Measurements from ENCODE around the gene RPS6KA2.

The RPS6KA2 gene

GRCh38 chr6:166657531-166657930, 30.5 kb upstream of the RPS6KA2 start:
- H3K4me3 ChIP-seq (ENCODE audit: low read depth in 1 of 2, low read length in 2 of 2), result no peak overlapping the region
- H3K9me3 ChIP-seq (ENCODE audit: insufficient read depth, low read length, severe bottlenecking), result no peaks in the 10 kb centered on the region
- H3K79me2 ChIP-seq (ENCODE audit: insufficient read depth, low read length), result no peaks in the 10 kb centered on the region
- H3K9ac ChIP-seq (ENCODE audit: low read depth, low read length), result no peak overlapping the region
- H3K36me3 ChIP-seq (ENCODE audit: insufficient read depth, low read length), result no peaks in the 10 kb centered on the region
- H3K4me2 ChIP-seq (ENCODE audit: insufficient read depth, low read length), result no peak overlapping the region
- peaks cover 6% of the 10 kb centered on the region for H3K27me3 ChIP-seq (ENCODE audit: insufficient read depth, low read length, poor library complexity)
- ATAC-seq (ENCODE audit: insufficient read depth, low read depth) (no peak), DNase-seq (no peak)
- no peaks in the 10 kb centered on the region for H4K20me1 ChIP-seq (ENCODE audit: insufficient read depth, low read length)
- no peaks in the 10 kb centered on the region for H3K4me1 ChIP-seq (ENCODE audit: insufficient read depth, low read length)
- H3K27ac ChIP-seq (ENCODE audit: low read length), result no peak overlapping the region
- H2AFZ ChIP-seq (ENCODE audit: low read depth, low read length), result no peak overlapping the region
- TF ChIP-seq CTCF (IDR thresholded peaks at IDR 0.05; ENCODE audit: borderline replicate concordance, extremely low read depth, low read length, poor library complexity, severe bottlenecking) (no peak), EZH2 (IDR thresholded peaks at IDR 0.05; ENCODE audit: borderline replicate concordance, low read depth, low read length, severe bottlenecking) (no peak)

- DNase-seq, result no peak
- H3K4me1 ChIP-seq (ENCODE audit: insufficient read depth, low read length), result no peaks in the 10 kb centered on the region
- H3K4me2 ChIP-seq (ENCODE audit: insufficient read depth, low read length), result no peak overlapping the region
These were observed 29.4 kb upstream of the RPS6KA2 start for GRCh38 chr6:166656230-166657151.

GRCh38 chr6:166655713-166656229, 28.7 kb upstream of the RPS6KA2 start:
- no peak for ATAC-seq (ENCODE audit: insufficient read depth, low read depth)
- H3K9ac ChIP-seq (ENCODE audit: low read depth, low read length), result no peak overlapping the region
- H3K27ac ChIP-seq (ENCODE audit: low read length), result no peak overlapping the region
- H3K9me3 ChIP-seq (ENCODE audit: insufficient read depth, low read length, severe bottlenecking), result no peaks in the 10 kb centered on the region
- no peak overlapping the region for H3K4me2 ChIP-seq (ENCODE audit: insufficient read depth, low read length)
- H3K4me1 ChIP-seq (ENCODE audit: insufficient read depth, low read length), result no peaks in the 10 kb centered on the region
- H3K4me3 ChIP-seq (ENCODE audit: low read depth in 1 of 2, low read length in 2 of 2), result no peak overlapping the region
- TF ChIP-seq CTCF (IDR thresholded peaks at IDR 0.05; ENCODE audit: borderline replicate concordance, extremely low read depth, low read length, poor library complexity, severe bottlenecking), result no peak
- TF ChIP-seq EZH2 (IDR thresholded peaks at IDR 0.05; ENCODE audit: borderline replicate concordance, low read depth, low read length, severe bottlenecking), result no peak
- H3K79me2 ChIP-seq (ENCODE audit: insufficient read depth, low read length), result no peaks in the 10 kb centered on the region
- no peaks in the 10 kb centered on the region for H4K20me1 ChIP-seq (ENCODE audit: insufficient read depth, low read length)
- H2AFZ ChIP-seq (ENCODE audit: low read depth, low read length), result no peak overlapping the region
- no peaks in the 10 kb centered on the region for H3K36me3 ChIP-seq (ENCODE audit: insufficient read depth, low read length)
- H3K27me3 ChIP-seq (ENCODE audit: insufficient read depth, low read length, poor library complexity), result peaks cover 3% of the 10 kb centered on the region
- DNase-seq, result no peak

More at GRCh38 chr6:166656230-166657151, 29.4 kb upstream of the RPS6KA2 start:
- Histone ChIP-seq H3K4me3 (ENCODE audit: low read depth in 1 of 2, low read length in 2 of 2) (no peak overlapping the region), H4K20me1 (ENCODE audit: insufficient read depth, low read length) (no peaks in the 10 kb centered on the region), H3K9ac (ENCODE audit: low read depth, low read length) (no peak overlapping the region), H3K27ac (ENCODE audit: low read length) (no peak overlapping the region), H3K9me3 (ENCODE audit: insufficient read depth, low read length, severe bottlenecking) (no peaks in the 10 kb centered on the region), H3K79me2 (ENCODE audit: insufficient read depth, low read length) (no peaks in the 10 kb centered on the region), H3K36me3 (ENCODE audit: insufficient read depth, low read length) (no peaks in the 10 kb centered on the region), H3K27me3 (ENCODE audit: insufficient read depth, low read length, poor library complexity) (peaks cover 3% of the 10 kb centered on the region), H2AFZ (ENCODE audit: low read depth, low read length) (no peak overlapping the region)
- TF ChIP-seq EZH2 (IDR thresholded peaks at IDR 0.05; ENCODE audit: borderline replicate concordance, low read depth, low read length, severe bottlenecking) (no peak), CTCF (IDR thresholded peaks at IDR 0.05; ENCODE audit: borderline replicate concordance, extremely low read depth, low read length, poor library complexity, severe bottlenecking) (no peak)
- ATAC-seq (ENCODE audit: insufficient read depth, low read depth), result no peak
